ENCODE data around the gene HTT.

HTT gene

DNA sequence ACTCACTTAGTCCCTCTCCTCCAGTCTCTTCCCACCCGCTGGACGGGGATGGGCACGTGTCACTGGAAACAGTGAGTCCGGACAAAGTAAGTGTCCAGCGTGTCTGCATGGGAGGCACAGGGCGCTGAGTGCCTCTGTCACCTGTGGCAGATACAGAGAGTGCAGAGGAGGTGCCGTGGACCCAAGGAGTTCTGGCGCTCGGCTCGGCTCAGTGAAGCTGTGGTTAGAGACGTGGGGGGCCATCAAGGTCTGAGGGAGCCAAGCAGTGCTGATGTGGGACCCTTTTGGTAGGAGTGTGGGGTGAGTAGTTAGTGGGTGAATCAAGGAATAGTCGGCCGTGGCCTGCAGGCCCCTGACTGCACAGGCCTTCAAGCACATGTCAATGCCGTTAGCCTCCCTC is 134.3 kb downstream of the HTT start:
- TF ChIP-seq, protein P1, sequence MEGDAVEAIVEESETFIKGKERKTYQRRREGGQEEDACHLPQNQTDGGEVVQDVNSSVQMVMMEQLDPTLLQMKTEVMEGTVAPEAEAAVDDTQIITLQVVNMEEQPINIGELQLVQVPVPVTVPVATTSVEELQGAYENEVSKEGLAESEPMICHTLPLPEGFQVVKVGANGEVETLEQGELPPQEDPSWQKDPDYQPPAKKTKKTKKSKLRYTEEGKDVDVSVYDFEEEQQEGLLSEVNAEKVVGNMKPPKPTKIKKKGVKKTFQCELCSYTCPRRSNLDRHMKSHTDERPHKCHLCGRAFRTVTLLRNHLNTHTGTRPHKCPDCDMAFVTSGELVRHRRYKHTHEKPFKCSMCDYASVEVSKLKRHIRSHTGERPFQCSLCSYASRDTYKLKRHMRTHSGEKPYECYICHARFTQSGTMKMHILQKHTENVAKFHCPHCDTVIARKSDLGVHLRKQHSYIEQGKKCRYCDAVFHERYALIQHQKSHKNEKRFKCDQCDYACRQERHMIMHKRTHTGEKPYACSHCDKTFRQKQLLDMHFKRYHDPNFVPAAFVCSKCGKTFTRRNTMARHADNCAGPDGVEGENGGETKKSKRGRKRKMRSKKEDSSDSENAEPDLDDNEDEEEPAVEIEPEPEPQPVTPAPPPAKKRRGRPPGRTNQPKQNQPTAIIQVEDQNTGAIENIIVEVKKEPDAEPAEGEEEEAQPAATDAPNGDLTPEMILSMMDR (conservative IDR thresholded peaks at IDR 0.05): no peak
- H3K27ac ChIP-seq: no peak overlapping the region

DNA sequence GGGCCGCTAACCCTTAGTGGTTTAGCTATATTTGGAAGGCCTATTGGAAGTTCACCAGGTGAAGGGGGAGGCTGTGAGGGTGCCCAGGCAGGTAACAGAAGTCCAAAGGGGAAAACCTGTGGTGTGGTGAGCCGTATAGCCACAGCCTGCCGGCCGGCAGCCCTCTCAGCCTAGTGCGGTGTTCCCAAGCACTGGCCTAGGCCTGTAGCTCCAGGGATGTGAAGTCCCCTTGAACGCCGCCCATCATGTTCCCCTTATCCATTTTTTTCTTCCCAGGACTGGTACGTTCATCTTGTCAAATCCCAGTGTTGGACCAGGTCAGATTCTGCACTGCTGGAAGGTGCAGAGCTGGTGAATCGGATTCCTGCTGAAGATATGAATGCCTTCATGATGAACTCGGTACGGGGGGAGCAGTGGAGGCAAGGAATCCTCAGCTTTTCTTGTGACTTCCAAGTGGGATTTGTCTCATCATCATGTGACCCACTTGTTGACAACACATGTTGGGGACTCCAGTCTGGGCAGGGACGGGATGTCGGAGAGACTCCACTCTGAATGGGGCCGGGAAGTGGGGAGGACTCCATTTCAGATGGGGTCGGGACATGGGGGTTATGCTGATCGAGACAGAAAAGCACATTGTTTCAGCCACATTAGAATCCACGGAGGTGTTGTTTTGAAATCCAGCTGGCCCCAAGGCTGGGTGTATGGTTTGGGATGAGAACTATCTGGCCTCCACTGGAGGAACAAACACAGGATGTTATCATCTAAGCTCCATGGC is 135.3 kb downstream of the HTT start:
- no peak overlapping the region for H3K27ac ChIP-seq
- TF ChIP-seq, protein P1 (conservative IDR thresholded peaks at IDR 0.05): no peak

DNA sequence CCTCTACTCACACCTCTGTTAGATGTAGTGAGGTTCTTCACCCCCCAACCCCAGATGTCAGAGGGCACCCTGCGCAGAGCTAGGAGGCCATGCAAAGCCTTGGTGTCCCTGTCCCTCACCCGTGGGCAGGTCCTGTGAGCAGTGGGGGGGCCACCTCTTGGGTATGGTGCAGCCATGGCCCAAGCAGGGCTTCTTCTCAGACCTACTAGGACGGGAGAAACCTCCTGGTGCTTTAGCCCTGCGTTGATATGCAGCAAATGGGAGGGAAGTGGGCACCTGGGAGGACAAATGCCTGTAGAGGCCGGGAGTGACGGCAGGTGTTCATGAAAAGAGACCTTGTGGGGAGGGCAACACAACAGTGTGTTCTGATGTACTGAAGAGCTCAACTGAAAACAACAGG is 136.0 kb downstream of the HTT start:
- no peak overlapping the region for H3K27ac ChIP-seq
- TF ChIP-seq, protein P1 (conservative IDR thresholded peaks at IDR 0.05): no peak

DNA sequence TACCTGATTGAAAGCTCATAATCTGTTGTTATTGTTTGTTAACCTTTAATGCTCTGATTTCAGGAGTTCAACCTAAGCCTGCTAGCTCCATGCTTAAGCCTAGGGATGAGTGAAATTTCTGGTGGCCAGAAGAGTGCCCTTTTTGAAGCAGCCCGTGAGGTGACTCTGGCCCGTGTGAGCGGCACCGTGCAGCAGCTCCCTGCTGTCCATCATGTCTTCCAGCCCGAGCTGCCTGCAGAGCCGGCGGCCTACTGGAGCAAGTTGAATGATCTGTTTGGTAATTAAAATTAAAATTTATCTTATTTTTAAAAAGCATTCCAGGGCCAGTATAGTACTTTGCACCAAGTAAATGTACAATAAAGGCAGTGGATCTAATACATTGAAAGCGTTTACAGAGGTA is 137.4 kb downstream of the HTT start:
- no peak overlapping the region for H3K27ac ChIP-seq
- TF ChIP-seq, protein P1 (conservative IDR thresholded peaks at IDR 0.05): no peak

DNA sequence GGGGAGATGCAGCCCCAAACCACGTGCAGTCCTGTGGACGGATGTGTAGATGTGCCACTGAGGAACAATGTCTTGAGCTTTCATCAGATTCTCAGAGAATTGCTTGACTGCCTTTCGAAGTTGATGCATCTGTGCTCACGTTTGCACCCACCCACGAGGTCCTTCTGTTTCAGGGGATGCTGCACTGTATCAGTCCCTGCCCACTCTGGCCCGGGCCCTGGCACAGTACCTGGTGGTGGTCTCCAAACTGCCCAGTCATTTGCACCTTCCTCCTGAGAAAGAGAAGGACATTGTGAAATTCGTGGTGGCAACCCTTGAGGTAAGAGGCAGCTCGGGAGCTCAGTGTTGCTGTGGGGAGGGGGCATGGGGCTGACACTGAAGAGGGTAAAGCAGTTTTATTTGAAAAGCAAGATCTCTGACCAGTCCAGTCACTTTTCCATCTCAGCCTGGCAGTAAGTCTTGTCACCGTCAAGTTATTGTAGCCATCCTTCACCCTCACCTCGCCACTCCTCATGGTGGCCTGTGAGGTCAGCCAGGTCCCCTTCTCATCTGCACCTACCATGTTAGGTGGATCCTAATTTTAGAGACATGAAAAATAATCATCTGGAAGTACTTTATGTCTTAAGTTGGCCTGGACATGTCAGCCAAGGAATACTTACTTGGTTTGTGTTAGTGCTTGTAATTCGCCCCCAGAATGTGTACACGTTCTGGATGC is 138.1 kb downstream of the HTT start:
- TF ChIP-seq, protein P1 (conservative IDR thresholded peaks at IDR 0.05): no peak
- H3K27ac ChIP-seq: no peak overlapping the region

DNA sequence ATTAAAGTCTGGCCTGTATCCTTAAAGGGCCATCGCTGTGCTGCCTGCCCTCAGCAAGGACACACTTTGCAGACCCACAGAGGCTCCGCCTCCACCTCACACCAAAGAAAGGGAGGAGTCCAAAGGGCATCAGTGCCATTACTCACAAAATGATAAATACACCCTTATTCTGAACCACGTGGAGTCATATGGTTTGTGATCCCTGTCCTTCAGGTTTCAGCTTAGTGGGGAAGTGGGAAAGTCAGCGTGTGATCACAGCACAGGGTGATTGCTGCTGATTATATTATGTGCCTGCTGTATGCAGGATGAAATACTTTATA is 138.6 kb downstream of the HTT start:
- TF ChIP-seq, protein P1 (conservative IDR thresholded peaks at IDR 0.05): no peak
- H3K27ac ChIP-seq: no peak overlapping the region

DNA sequence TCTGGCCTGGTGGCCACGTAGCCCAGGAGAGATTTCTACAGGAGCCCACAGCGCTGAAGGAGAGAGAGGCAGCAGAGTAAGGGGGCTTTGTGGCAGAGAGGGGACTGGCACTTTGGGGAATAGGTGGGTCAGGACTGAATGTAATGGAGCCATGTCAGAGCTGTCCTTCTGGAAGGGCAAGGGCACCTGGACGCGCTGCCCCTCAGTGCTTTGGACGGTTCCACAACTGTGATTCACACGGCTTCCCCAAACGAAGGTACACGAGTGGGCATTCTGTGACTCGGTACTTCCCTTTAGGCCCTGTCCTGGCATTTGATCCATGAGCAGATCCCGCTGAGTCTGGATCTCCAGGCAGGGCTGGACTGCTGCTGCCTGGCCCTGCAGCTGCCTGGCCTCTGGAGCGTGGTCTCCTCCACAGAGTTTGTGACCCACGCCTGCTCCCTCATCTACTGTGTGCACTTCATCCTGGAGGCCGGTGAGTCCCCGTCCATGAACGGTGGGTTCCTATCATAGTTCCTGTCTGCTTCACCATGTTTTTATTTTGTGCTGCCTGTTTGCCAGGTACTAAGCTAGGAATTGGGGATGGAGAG is 139.3 kb downstream of the HTT start:
- H3K27ac ChIP-seq: no peak overlapping the region
- TF ChIP-seq, protein P1 (conservative IDR thresholded peaks at IDR 0.05): no peak
